Natural killer cell (primary cell): Measurements from ENCODE around the gene PPP1R14B. TPM values are rescaled to one million over a fixed set of nuclear protein-coding genes. Genes with fewer than 3 reads are reported as not detected.
A peak's percentile ranks its signal among the peaks of the same experiment; 100 is the strongest.

ENCODE experiments used
- ATAC-seq, 3 donors: fragments of 150-1000 bp in 2 of 3; fragments of 200-7000 bp in 1 of 3; cut with Tn5 transposase; 1 replicate in 1 of 3; 2 replicates in 2 of 3; pipeline ENCODE4 v1.10.0; 2021; ENCODE audit warnings: mild to moderate bottlenecking in 2 of 3, moderate library complexity in 2 of 3
- DNase-seq, 2 donors: peaks; one replicate each; pipeline versions ENCODE4 v3.0.0 to v3.0.0-alpha.2; 2013 to 2021; ENCODE audit warnings: mixed read lengths in 1 of 2
- H3K27ac ChIP-seq: one replicate; pipeline ENCODE4 v1.5.1; 2013; ENCODE audit warnings: mild to moderate bottlenecking, low read length
- H3K27me3 ChIP-seq: one replicate; pipeline ENCODE4 v1.6.1; 2013; ENCODE audit warnings: low read length; ENCODE audit not compliant: control insufficient read depth, insufficient read depth
- H3K36me3 ChIP-seq: one replicate; pipeline ENCODE4 v1.6.1; 2013; ENCODE audit warnings: low read length; ENCODE audit not compliant: control insufficient read depth, insufficient read depth
- H3K4me1 ChIP-seq: one replicate; pipeline ENCODE4 v1.6.1; 2013; ENCODE audit warnings: low read length; ENCODE audit not compliant: control insufficient read depth, insufficient read depth
- H3K4me3 ChIP-seq: one replicate; pipeline ENCODE4 v1.5.1; 2013; ENCODE audit warnings: low read length
- H3K9me3 ChIP-seq: one replicate; pipeline ENCODE4 v1.6.1; 2013; ENCODE audit warnings: low read length; ENCODE audit not compliant: control insufficient read depth, insufficient read depth
- H3K27ac Mint-ChIP-seq, 2 donors: one replicate each; pipeline ENCODE4 v1.8.0; 2022; ENCODE audit warnings: mild to moderate bottlenecking in 2 of 2, mixed read lengths in 2 of 2, moderate library complexity in 1 of 2
- H3K27me3 Mint-ChIP-seq, 2 donors: one replicate each; pipeline ENCODE4 v1.8.0; 2022; ENCODE audit warnings: low read depth in 2 of 2, mixed read lengths in 2 of 2
- H3K36me3 Mint-ChIP-seq: one replicate; pipeline ENCODE4 v1.8.0; 2022; ENCODE audit warnings: mixed read lengths
- H3K4me1 Mint-ChIP-seq, 2 donors: one replicate each; pipeline ENCODE4 v1.8.0; 2022; ENCODE audit warnings: mixed read lengths in 2 of 2
- H3K4me3 Mint-ChIP-seq: one replicate; pipeline ENCODE4 v1.8.0; 2022; ENCODE audit warnings: mild to moderate bottlenecking, moderate library complexity, mixed read lengths
- H3K9me3 Mint-ChIP-seq, 2 donors: one replicate each; pipeline ENCODE4 v1.8.0; 2022; ENCODE audit warnings: mixed read lengths in 2 of 2
- WGBS: methylation state at CpG from one replicate; pipeline ENCODE4 v1.1.7; 2013; ENCODE audit warnings: missing lambda C conversion rate; ENCODE audit not compliant: insufficient coverage; 5-methylcytosine and 5-hydroxymethylcytosine counted together
- intact Hi-C: fragments of 100-400 bp; cut with micrococcal nuclease; formaldehyde crosslinking; loops from one replicate; pipeline ENCODE4 v1.14.2; 2022
- total RNA-seq, 4 donors: library from RNA; stranded (reverse); fragments of 120-200 nt in 1 of 4; gene quantifications; one replicate each; pipeline versions ENCODE4 v1.2.3 to v1.2.4, GENCODE V29; 2013 to 2022
- TF ChIP-seq, protein P1 (sequence below): fragments of 200-600 bp; IDR thresholded peaks from one replicate; pipeline ENCODE4 v1.8.0; 2022; ENCODE audit warnings: antibody characterized with exemption

The PPP1R14B gene
- total RNA-seq, 3 donors from 2014 or later (not counting 1 experiment from before 2014, with no cell fraction given): 16.9 to 21.3 (median 21.0) TPM

DNA sequence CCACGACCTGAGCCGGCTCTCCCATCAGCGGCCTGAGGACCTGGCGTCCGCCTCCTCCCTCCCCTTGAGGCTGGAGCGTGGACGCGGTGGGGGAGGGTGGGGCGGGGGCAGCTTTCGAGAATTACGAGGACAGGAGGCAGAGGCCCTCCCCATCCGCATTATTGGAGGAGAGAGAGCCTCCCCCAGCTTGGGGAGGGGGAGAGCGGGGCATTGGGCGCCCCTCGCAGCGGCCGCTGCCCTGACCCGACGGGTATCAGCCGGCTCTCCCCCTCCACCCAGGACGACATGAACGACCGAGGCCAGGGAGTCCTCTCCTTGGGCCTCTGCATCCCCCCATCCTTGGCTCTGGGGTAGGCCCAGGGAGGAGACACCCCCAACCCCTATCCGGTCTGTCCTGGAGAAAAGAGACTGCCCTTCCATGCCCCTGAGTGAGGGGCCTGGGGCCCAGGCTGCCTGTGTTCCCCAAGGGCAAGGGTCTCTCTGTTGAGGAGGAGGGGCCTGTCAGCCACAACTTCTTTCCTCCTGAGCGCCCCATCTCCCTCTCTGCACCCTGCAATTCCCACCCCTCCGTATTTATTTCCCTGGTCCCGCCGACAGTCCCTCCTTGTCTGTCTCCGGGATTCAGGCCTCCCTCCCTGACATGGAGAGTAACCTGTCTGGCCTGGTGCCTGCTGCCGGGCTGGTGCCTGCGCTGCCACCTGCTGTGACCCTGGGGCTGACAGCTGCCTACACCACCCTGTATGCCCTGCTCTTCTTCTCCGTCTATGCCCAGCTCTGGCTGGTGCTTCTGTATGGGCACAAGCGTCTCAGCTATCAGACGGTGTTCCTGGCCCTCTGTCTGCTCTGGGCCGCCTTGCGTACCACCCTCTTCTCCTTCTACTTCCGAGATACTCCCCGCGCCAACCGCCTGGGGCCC is 39.4 kb upstream of the PPP1R14B start:
- no peaks in the 10 kb centered on the region for H3K36me3 ChIP-seq
- Mint-ChIP-seq H3K27me3 (peaks cover 7 to 9% of the 10 kb centered on the region in 2 donors), H3K9me3 (no peaks in the 10 kb centered on the region), H3K4me3 (peak overlapping the region; percentile 83), H3K36me3 (no peaks in the 10 kb centered on the region), H3K4me1 (peaks cover 17 to 23% of the 10 kb centered on the region in 2 donors), H3K27ac (peak overlapping the region; percentile 85 to 96)
- H3K9me3 ChIP-seq: no peaks in the 10 kb centered on the region
- peak overlapping the region; percentile 77 for H3K27ac ChIP-seq
- WGBS: 42% methylated on average over 31 of the region's 40 CpGs
- peaks cover 25% of the 10 kb centered on the region for H3K4me1 ChIP-seq
- DNase-seq (peak in 1 of 2 donors; percentile 57), ATAC-seq (no peak)
- peaks cover 10% of the 10 kb centered on the region for H3K27me3 ChIP-seq
- intact Hi-C loops: loop anchor here (1.0 kb wide), 3 partner anchors 16 to 45 kb away; partner anchors contain the start of gene FKBP2
- peak overlapping the region; percentile 41 for H3K4me3 ChIP-seq
- TF ChIP-seq, protein P1, sequence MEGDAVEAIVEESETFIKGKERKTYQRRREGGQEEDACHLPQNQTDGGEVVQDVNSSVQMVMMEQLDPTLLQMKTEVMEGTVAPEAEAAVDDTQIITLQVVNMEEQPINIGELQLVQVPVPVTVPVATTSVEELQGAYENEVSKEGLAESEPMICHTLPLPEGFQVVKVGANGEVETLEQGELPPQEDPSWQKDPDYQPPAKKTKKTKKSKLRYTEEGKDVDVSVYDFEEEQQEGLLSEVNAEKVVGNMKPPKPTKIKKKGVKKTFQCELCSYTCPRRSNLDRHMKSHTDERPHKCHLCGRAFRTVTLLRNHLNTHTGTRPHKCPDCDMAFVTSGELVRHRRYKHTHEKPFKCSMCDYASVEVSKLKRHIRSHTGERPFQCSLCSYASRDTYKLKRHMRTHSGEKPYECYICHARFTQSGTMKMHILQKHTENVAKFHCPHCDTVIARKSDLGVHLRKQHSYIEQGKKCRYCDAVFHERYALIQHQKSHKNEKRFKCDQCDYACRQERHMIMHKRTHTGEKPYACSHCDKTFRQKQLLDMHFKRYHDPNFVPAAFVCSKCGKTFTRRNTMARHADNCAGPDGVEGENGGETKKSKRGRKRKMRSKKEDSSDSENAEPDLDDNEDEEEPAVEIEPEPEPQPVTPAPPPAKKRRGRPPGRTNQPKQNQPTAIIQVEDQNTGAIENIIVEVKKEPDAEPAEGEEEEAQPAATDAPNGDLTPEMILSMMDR: no peak

DNA sequence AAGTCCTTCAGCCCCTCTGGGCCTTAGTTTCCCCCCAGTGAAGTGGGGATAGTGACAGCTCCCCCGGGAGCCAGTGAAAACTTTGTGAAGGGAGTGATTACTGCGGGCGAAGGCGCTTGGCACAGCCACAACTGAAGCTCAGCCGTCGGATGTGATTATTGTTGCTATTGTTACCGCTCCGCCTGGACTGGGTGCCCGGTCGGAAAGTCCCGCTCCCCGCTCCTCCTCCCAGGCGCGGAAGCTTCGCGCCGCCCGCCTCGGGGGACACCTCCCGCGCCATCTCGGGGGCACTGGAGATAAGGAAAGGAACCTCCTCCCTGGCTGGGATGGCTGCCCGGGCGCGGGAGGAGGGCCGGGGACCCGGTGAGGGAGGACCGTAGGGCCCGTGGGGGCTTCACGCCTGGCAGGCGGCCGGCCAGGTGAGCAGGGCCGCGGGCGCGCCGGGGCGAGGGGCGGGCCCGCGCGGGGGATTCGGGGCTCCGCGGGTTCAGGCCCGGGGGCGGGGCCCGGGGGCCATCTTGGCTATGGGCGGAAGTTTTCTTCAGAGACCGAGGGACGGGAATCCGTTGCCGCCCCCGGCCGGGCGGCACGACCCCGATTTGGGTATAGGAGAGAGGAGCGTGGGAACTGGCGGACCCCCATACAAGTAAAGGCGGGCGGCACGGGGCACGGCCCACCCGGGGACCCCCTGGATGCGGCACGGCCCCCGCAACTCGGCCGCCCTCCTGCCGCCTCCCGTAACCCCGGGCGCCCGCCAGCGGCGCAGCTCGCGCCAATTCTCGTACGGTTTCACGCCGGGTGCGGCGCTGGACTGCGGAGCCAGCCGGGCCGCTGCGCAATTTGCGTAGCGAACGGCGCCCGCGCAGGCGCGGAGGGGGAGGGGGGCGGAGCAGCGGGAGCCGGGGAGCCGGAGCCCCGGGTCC is 38.5 kb upstream of the PPP1R14B start, which contains the start of gene GPR137:
TSS of gene GPR137 (plus strand) at position 887 of the 923 bp plus-strand sequence. CDS start 677 bp downstream, outside the sequence.
- ATAC-seq: peak; percentile 71 to 86 (median 76)
- Mint-ChIP-seq H3K36me3 (no peaks in the 10 kb centered on the region), H3K9me3 (no peaks in the 10 kb centered on the region), H3K4me1 (peaks cover 12 to 16% of the 10 kb centered on the region in 2 donors), H3K27me3 (peaks cover 0 to under 1% of the 10 kb centered on the region in 2 donors), H3K27ac (peak within 1 kb of the TSS; percentile 94 to 96), H3K4me3 (peak within 1 kb of the TSS; percentile 93)
- peak within 1 kb of the TSS; percentile 87 for H3K4me3 ChIP-seq
- TF ChIP-seq, protein P1: no peak
- peak within 1 kb of the TSS; percentile 99 for H3K27ac ChIP-seq
- no peaks in the 10 kb centered on the region for H3K9me3 ChIP-seq
- intact Hi-C loops: loop anchor here (1.0 kb wide), 4 partner anchors 15 to 78 kb away; partner anchors contain the start of gene FKBP2
- peaks cover 22% of the 10 kb centered on the region for H3K4me1 ChIP-seq
- DNase-seq: peak; percentile 95 to 97
- under 1% methylated on average over 102 of the region's 102 CpGs for WGBS
- H3K27me3 ChIP-seq: peaks cover 2% of the 10 kb centered on the region
- no peaks in the 10 kb centered on the region for H3K36me3 ChIP-seq

DNA sequence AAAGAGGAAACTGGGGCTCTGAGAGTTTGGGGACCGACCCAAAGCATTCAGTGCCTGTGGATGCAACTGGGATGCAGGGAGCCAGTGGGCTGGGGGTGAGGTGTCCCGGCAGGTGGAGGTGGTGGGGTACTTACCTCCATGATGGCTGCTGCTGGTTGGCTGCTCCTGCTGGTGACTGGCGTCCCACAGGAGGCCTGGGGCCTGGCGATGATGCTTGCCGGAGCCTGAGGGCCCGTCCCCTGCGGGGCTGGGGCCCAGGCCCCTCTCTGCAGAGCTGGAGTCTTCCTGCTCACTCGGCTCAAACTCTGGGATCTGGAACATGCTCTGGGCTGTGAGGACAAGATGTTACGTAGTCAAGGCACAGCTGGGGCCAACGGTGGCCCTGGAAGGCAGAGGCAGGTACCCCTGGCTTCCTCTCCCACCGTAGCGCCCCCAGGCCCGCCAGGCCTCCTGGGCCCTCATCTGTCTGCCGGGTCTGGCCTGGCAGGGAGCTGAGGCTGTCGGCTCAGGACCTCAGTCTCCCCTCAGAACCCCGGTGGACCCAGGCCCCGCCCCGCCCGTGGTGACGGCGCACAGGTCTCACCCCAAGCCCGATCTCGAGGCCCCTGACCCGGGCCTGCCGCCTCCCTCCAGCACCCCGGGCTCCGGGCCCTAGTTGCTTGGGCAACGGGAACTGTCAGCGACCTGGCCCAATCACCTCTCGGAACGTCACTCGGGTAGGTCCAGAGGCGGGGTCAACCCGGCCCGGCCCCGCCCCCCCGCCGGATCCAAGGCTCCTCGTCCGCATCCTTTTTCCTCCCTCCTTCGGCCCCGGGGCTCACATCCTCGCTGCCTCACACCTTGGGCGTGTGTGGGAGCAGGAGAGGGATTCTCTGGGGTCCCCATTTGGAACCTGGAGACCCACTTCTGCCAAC is 37.6 kb upstream of the PPP1R14B start, which contains the start of gene BAD:
TSS of gene BAD (minus strand) at position 618 of the 914 bp plus-strand sequence. CDS start at position 321, 297 bp downstream.
- Mint-ChIP-seq H3K27ac (peak within 1 kb of the TSS; percentile 94 to 96), H3K4me3 (peak within 1 kb of the TSS; percentile 93), H3K4me1 (peaks cover 12 to 16% of the 10 kb centered on the region in 2 donors), H3K36me3 (no peaks in the 10 kb centered on the region), H3K27me3 (no peaks in the 10 kb centered on the region), H3K9me3 (no peaks in the 10 kb centered on the region)
- intact Hi-C loops: loop anchor here (1.0 kb wide), 1 partner anchor 77 kb away; no protein-coding TSS in a partner anchor
- H3K4me1 ChIP-seq: peaks cover 22% of the 10 kb centered on the region
- 4% methylated on average over 43 of the region's 44 CpGs for WGBS
- H3K27ac ChIP-seq: peak within 1 kb of the TSS; percentile 99
- H3K4me3 ChIP-seq: peak within 1 kb of the TSS; percentile 87
- H3K9me3 ChIP-seq: no peaks in the 10 kb centered on the region
- TF ChIP-seq, protein P1: no peak
- H3K36me3 ChIP-seq: no peaks in the 10 kb centered on the region
- DNase-seq: peak; percentile 84 to 94
- H3K27me3 ChIP-seq: no peaks in the 10 kb centered on the region
- ATAC-seq: peak; percentile 76 to 90 (median 78)
